WTC11 (cell line): ENCODE data around the gene C8B. TPM values are rescaled to one million over a fixed set of nuclear protein-coding genes. Genes with fewer than 3 reads are reported as not detected.

Experiments
- ATAC-seq: fragments of 200-7000 bp; cut with Tn5 transposase; 2 replicates; pipeline ENCODE4 v1.10.0; 2021; ENCODE audit warnings: mild to moderate bottlenecking, moderate library complexity
- CTCF ChIA-PET: fragments of 300-600 bp; sonication (Branson Sonifier 250); formaldehyde crosslinking; loops from one replicate; lab custom pipeline; 2021; ENCODE audit warnings: antibody characterized with exemption; lab: Charles Lee
- POLR2A ChIA-PET: fragments of 350-600 bp; sonication (Branson Sonifier 250); formaldehyde crosslinking; loops from one replicate; lab custom pipeline; 2021; ENCODE audit warnings: antibody characterized with exemption; lab: Charles Lee
- DNase-seq: peaks from one replicate; pipeline ENCODE4 v3.0.0; 2021; ENCODE audit warnings: low spot score
- H3K27ac Mint-ChIP-seq: 2 replicates; pipeline ENCODE4 v1.8.0; 2021; ENCODE audit warnings: mixed read lengths
- H3K27me3 Mint-ChIP-seq: 2 replicates; pipeline ENCODE4 v1.8.0; 2021; ENCODE audit warnings: low read depth, mild to moderate bottlenecking, moderate library complexity, mixed read lengths
- H3K36me3 Mint-ChIP-seq: 2 replicates; pipeline ENCODE4 v1.8.0; 2021; ENCODE audit warnings: mixed read lengths
- H3K4me1 Mint-ChIP-seq: 2 replicates; pipeline ENCODE4 v1.8.0; 2022; ENCODE audit warnings: mixed read lengths
- H3K4me3 Mint-ChIP-seq: 2 replicates; pipeline ENCODE4 v1.8.0; 2021; ENCODE audit warnings: mild to moderate bottlenecking, moderate library complexity, mixed read lengths
- H3K9me3 Mint-ChIP-seq: 2 replicates; pipeline ENCODE4 v1.8.0; 2021; ENCODE audit warnings: mixed read lengths
- FOXK1 ChIP-seq: sonication (generic); formaldehyde crosslinking; IDR thresholded peaks from 2 replicates; pipeline ENCODE4 v1.8.0; 2022; ENCODE audit warnings: mild to moderate bottlenecking, moderate library complexity, missing genetic modification reagents
- FOXP1 ChIP-seq: sonication (generic); formaldehyde crosslinking; IDR thresholded peaks from 2 replicates; pipeline ENCODE4 v1.8.0; 2022; ENCODE audit warnings: missing genetic modification reagents, mild to moderate bottlenecking, moderate library complexity, borderline replicate concordance
- GTF2I ChIP-seq: fragments of 250-450 bp; sonication (Bioruptor Pico); conservative IDR thresholded peaks from 2 replicates; pipeline ENCODE4 v1.4.0; 2021; ENCODE audit warnings: mild to moderate bottlenecking
- HMGA2 ChIP-seq: fragments of 250-450 bp; sonication (Bioruptor Pico); IDR thresholded peaks from 2 replicates; pipeline ENCODE4 v1.4.0; 2021; ENCODE audit warnings: mild to moderate bottlenecking, moderate library complexity
- KAT7 ChIP-seq: sonication (generic); formaldehyde crosslinking; IDR thresholded peaks from 2 replicates; pipeline ENCODE4 v1.8.1; 2023; ENCODE audit warnings: missing genetic modification reagents, mild to moderate bottlenecking, borderline replicate concordance
- MYBL2 ChIP-seq: sonication (generic); formaldehyde crosslinking; IDR thresholded peaks from 2 replicates; pipeline ENCODE4 v1.8.1; 2023; ENCODE audit warnings: mild to moderate bottlenecking, moderate library complexity, missing genetic modification reagents
- NFYB ChIP-seq: sonication (generic); formaldehyde crosslinking; conservative IDR thresholded peaks from 2 replicates; pipeline ENCODE4 v1.8.0; 2022; ENCODE audit warnings: low read depth, missing genetic modification reagents
- NR2C2 ChIP-seq: sonication (generic); formaldehyde crosslinking; IDR thresholded peaks from 2 replicates; pipeline ENCODE4 v1.8.0; 2022; ENCODE audit warnings: mild to moderate bottlenecking, missing genetic modification reagents
- OVOL2 ChIP-seq: fragments of 250-450 bp; sonication (Bioruptor Pico); IDR thresholded peaks from 2 replicates; pipeline ENCODE4 v1.9.0; 2021; ENCODE audit warnings: mild to moderate bottlenecking, borderline replicate concordance
- TP53 ChIP-seq: sonication (generic); formaldehyde crosslinking; IDR thresholded peaks from 2 replicates; pipeline ENCODE4 v1.8.1; 2023; ENCODE audit warnings: mild to moderate bottlenecking, missing genetic modification reagents
- ZNF138 ChIP-seq: sonication (generic); formaldehyde crosslinking; conservative IDR thresholded peaks from 2 replicates; pipeline ENCODE4 v1.8.1; 2022; ENCODE audit warnings: mild to moderate bottlenecking, moderate library complexity, missing genetic modification reagents
- ZNF423 ChIP-seq: fragments of 250-450 bp; sonication (Bioruptor Pico); IDR thresholded peaks from 2 replicates; pipeline ENCODE4 v2.1.2; 2022; ENCODE audit warnings: mild to moderate bottlenecking, moderate library complexity
- ZNF671 ChIP-seq: fragments of 250-450 bp; sonication (Bioruptor Pico); IDR thresholded peaks from 2 replicates; pipeline ENCODE4 v1.8.0; 2021; ENCODE audit warnings: mild to moderate bottlenecking
- total RNA-seq: library from RNA; stranded (reverse); gene quantifications from 3 replicates; pipeline ENCODE4 v1.2.3, GENCODE V29; 2021
- TF ChIP-seq, protein P1 (sequence below): sonication (generic); formaldehyde crosslinking; IDR thresholded peaks from 2 replicates; pipeline ENCODE4 v1.8.0; 2023; ENCODE audit warnings: missing genetic modification reagents
- TF ChIP-seq, protein P2 (sequence below): fragments of 200-600 bp; IDR thresholded peaks from 2 replicates; pipeline ENCODE4 v1.8.0; 2022; ENCODE audit warnings: antibody characterized with exemption
- TF ChIP-seq, protein P3 (sequence below): sonication (generic); formaldehyde crosslinking; IDR thresholded peaks from 2 replicates; pipeline ENCODE4 v1.8.0; 2022; ENCODE audit warnings: mild to moderate bottlenecking, missing genetic modification reagents
- TF ChIP-seq, protein P4 (sequence below): fragments of 250-450 bp; sonication (Bioruptor Pico); IDR thresholded peaks from 2 replicates; pipeline ENCODE4 v1.8.0; 2021; ENCODE audit warnings: mild to moderate bottlenecking
- TF ChIP-seq, protein P5 (sequence below): fragments of 250-450 bp; sonication (Bioruptor Pico); IDR thresholded peaks from 2 replicates; pipeline ENCODE4 v2.1.2; 2022; ENCODE audit warnings: mild to moderate bottlenecking, moderate library complexity
- TF ChIP-seq, protein P6 (sequence below): sonication (generic); formaldehyde crosslinking; IDR thresholded peaks from 2 replicates; pipeline ENCODE4 v1.8.1; 2023; ENCODE audit warnings: mild to moderate bottlenecking, missing genetic modification reagents

C8B gene
- total RNA-seq, 1 experiment from 2014 or later: 0.46 TPM

DNA sequence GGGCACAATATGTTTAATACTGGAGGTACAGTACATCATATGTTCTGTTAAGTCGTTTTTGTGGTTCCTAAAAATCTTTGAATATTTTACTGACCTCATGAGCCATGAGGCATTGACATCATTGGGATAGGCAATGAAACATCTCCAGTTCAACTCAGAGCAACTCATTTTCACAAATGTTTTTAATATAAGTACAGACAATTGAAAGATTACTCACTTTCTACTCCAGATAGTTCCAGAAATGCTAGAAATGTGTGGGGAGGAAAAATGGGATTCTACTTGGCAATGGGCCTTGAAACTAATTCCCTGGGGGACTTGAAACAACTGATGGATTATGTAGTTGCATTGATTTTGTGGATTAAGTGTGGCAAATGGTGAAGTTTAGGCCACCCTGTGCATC is 7.2 kb upstream of the C8B start:
- no peak overlapping the region for H3K4me3 Mint-ChIP-seq
- CTCF ChIA-PET: no interaction called here
- H3K4me1 Mint-ChIP-seq: no peaks in the 10 kb centered on the region
- no peak overlapping the region for H3K27ac Mint-ChIP-seq
- DNase-seq (no peak), ATAC-seq (no peak)
- no peaks in the 10 kb centered on the region for H3K36me3 Mint-ChIP-seq
- peaks cover 4% of the 10 kb centered on the region; the same call in 1 of the 2 replicates for H3K27me3 Mint-ChIP-seq
- H3K9me3 Mint-ChIP-seq: peaks cover 9% of the 10 kb centered on the region
- no peak for TF ChIP-seq FOXK1 (CRISPR knock-in tag)
- no peak for TF ChIP-seq FOXP1 (CRISPR knock-in tag)
- no peak for TF ChIP-seq ZNF138
- no peak for TF ChIP-seq NR2C2 (CRISPR knock-in tag)
- TF ChIP-seq, protein P1, sequence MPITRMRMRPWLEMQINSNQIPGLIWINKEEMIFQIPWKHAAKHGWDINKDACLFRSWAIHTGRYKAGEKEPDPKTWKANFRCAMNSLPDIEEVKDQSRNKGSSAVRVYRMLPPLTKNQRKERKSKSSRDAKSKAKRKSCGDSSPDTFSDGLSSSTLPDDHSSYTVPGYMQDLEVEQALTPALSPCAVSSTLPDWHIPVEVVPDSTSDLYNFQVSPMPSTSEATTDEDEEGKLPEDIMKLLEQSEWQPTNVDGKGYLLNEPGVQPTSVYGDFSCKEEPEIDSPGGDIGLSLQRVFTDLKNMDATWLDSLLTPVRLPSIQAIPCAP (CRISPR knock-in tag): no peak
- no peak for TF ChIP-seq MYBL2 (CRISPR knock-in tag)
- TF ChIP-seq KAT7 (CRISPR knock-in tag): no peak
- TF ChIP-seq, protein P2, sequence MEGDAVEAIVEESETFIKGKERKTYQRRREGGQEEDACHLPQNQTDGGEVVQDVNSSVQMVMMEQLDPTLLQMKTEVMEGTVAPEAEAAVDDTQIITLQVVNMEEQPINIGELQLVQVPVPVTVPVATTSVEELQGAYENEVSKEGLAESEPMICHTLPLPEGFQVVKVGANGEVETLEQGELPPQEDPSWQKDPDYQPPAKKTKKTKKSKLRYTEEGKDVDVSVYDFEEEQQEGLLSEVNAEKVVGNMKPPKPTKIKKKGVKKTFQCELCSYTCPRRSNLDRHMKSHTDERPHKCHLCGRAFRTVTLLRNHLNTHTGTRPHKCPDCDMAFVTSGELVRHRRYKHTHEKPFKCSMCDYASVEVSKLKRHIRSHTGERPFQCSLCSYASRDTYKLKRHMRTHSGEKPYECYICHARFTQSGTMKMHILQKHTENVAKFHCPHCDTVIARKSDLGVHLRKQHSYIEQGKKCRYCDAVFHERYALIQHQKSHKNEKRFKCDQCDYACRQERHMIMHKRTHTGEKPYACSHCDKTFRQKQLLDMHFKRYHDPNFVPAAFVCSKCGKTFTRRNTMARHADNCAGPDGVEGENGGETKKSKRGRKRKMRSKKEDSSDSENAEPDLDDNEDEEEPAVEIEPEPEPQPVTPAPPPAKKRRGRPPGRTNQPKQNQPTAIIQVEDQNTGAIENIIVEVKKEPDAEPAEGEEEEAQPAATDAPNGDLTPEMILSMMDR: no peak
- no peak for TF ChIP-seq OVOL2 (CRISPR knock-in tag)
- TF ChIP-seq, protein P3, sequence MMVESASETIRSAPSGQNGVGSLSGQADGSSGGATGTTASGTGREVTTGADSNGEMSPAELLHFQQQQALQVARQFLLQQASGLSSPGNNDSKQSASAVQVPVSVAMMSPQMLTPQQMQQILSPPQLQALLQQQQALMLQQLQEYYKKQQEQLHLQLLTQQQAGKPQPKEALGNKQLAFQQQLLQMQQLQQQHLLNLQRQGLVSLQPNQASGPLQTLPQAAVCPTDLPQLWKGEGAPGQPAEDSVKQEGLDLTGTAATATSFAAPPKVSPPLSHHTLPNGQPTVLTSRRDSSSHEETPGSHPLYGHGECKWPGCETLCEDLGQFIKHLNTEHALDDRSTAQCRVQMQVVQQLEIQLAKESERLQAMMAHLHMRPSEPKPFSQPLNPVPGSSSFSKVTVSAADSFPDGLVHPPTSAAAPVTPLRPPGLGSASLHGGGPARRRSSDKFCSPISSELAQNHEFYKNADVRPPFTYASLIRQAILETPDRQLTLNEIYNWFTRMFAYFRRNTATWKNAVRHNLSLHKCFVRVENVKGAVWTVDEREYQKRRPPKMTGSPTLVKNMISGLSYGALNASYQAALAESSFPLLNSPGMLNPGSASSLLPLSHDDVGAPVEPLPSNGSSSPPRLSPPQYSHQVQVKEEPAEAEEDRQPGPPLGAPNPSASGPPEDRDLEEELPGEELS (CRISPR knock-in tag): no peak
- TF ChIP-seq TP53 (CRISPR knock-in tag): no peak
- POLR2A ChIA-PET: no interaction called here

DNA sequence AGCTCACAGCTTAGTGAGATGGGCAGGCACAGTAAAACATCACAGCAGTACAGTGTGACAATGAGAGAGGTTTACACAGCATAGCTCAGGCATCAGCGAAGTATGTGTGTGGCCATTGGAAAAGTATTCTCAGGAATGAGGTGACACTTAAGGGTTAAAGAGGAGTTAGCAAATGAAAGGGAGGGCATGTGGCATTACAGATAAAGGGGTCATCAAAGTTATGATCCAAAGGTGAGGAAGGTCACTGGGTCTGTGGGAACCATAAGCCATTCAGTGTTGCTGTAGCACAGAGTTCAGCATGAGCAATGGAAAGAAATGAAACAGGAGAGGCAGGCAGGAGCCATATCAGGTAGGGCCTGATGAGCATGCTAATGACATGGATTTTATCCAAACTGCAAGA is 4.5 kb upstream of the C8B start:
- POLR2A ChIA-PET: no interaction called here
- CTCF ChIA-PET: interaction anchor here (2.8 kb wide), 1 partner anchor 8 kb away, joined by 13 read pairs; no protein-coding TSS in a partner anchor
- DNase-seq (no peak), ATAC-seq (no peak)
- H3K4me1 Mint-ChIP-seq: no peaks in the 10 kb centered on the region
- no peak for TF ChIP-seq GTF2I
- no peak for TF ChIP-seq ZNF671
- H3K27me3 Mint-ChIP-seq: peaks cover 4% of the 10 kb centered on the region; the same call in 1 of the 2 replicates
- H3K27ac Mint-ChIP-seq: no peak overlapping the region
- H3K9me3 Mint-ChIP-seq: peaks cover 9% of the 10 kb centered on the region
- no peaks in the 10 kb centered on the region for H3K36me3 Mint-ChIP-seq
- H3K4me3 Mint-ChIP-seq: no peak overlapping the region

DNA sequence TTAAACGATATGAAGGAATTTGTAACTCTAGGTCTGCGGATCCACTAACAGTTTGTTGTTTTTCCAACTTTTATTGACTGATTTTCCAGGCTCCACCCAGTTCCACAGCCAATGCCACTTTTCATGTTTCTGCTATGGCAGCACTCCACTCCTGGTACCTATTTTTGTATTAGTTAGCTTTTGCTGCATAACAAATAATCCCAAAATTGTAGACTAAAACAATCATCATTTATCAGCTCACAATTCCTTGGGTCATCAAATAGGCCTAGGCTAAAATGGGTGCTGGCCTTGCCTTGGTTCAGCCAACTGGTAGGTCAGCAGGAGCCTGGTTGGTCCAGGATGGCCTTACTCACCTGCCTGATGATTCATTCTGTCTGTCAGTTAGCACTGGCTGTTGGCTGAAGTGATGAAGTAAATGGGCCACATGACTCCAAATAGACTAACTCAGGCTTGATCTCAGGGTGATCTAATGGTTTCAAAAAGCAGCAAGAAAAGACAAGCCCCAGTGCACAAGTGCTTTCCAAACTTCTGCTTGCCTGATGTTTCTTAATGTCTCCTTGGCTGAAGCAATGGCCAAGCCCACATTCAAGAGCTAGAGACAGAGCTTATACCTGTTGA is 3.2 kb upstream of the C8B start:
- H3K4me3 Mint-ChIP-seq: no peak overlapping the region
- ATAC-seq (no peak), DNase-seq (no peak)
- no peak overlapping the region for H3K27ac Mint-ChIP-seq
- H3K9me3 Mint-ChIP-seq: peaks cover 9% of the 10 kb centered on the region
- no peaks in the 10 kb centered on the region for H3K4me1 Mint-ChIP-seq
- H3K27me3 Mint-ChIP-seq: 0 out of 2 replicates have a peak, but pooled peaks cover 4% of the 10 kb centered on the region
- ChIA-PET CTCF (interaction anchor here (0.6 to 2.8 kb wide), 11 partner anchors 9 to 138 kb away, joined by 3 to 26 read pairs (median 7); no protein-coding TSS in a partner anchor), POLR2A (interaction anchor here (0.6 kb wide), 1 partner anchor 1690 kb away, joined by 4 read pairs; no protein-coding TSS in a partner anchor)
- H3K36me3 Mint-ChIP-seq: no peaks in the 10 kb centered on the region
- TF ChIP-seq, protein P1 (CRISPR knock-in tag): no peak
- TF ChIP-seq, protein P4, sequence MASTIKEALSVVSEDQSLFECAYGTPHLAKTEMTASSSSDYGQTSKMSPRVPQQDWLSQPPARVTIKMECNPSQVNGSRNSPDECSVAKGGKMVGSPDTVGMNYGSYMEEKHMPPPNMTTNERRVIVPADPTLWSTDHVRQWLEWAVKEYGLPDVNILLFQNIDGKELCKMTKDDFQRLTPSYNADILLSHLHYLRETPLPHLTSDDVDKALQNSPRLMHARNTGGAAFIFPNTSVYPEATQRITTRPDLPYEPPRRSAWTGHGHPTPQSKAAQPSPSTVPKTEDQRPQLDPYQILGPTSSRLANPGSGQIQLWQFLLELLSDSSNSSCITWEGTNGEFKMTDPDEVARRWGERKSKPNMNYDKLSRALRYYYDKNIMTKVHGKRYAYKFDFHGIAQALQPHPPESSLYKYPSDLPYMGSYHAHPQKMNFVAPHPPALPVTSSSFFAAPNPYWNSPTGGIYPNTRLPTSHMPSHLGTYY (CRISPR knock-in tag): no peak
- TF ChIP-seq, protein P5, sequence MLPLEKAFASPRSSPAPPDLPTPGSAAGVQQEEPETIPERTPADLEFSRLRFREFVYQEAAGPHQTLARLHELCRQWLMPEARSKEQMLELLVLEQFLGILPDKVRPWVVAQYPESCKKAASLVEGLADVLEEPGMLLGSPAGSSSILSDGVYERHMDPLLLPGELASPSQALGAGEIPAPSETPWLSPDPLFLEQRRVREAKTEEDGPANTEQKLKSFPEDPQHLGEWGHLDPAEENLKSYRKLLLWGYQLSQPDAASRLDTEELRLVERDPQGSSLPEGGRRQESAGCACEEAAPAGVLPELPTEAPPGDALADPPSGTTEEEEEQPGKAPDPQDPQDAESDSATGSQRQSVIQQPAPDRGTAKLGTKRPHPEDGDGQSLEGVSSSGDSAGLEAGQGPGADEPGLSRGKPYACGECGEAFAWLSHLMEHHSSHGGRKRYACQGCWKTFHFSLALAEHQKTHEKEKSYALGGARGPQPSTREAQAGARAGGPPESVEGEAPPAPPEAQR: no peak
- TF ChIP-seq FOXP1 (CRISPR knock-in tag): no peak
- no peak for TF ChIP-seq ZNF423 (CRISPR knock-in tag)
- no peak for TF ChIP-seq HMGA2 (CRISPR knock-in tag)
- TF ChIP-seq, protein P6, sequence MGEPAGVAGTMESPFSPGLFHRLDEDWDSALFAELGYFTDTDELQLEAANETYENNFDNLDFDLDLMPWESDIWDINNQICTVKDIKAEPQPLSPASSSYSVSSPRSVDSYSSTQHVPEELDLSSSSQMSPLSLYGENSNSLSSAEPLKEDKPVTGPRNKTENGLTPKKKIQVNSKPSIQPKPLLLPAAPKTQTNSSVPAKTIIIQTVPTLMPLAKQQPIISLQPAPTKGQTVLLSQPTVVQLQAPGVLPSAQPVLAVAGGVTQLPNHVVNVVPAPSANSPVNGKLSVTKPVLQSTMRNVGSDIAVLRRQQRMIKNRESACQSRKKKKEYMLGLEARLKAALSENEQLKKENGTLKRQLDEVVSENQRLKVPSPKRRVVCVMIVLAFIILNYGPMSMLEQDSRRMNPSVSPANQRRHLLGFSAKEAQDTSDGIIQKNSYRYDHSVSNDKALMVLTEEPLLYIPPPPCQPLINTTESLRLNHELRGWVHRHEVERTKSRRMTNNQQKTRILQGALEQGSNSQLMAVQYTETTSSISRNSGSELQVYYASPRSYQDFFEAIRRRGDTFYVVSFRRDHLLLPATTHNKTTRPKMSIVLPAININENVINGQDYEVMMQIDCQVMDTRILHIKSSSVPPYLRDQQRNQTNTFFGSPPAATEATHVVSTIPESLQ: no peak
- no peak for TF ChIP-seq NFYB (CRISPR knock-in tag)
- no peak for TF ChIP-seq NR2C2 (CRISPR knock-in tag)
